GM19240 (cell line): ENCODE measurements around the gene IGF2BP3.
"Not testable (repeated sequence)": the region's sequence is repeated elsewhere in the genome, so short reads cannot be mapped to it uniquely, and the experiment has no call there.

Experiments used
- DNase-seq: peaks from one replicate; pipeline ENCODE4 v3.0.0; 2011; ENCODE audit warnings: low spot score; ENCODE audit not compliant: insufficient read length

The IGF2BP3 gene

GRCh38 chr7:23422909-23423308 lies 47.4 kb downstream of the IGF2BP3 start:
- no peak for DNase-seq

- no peak for DNase-seq
Measured at GRCh38 chr7:23422384-23422783, 47.9 kb downstream of the IGF2BP3 start.

- no peak for DNase-seq
Measured at GRCh38 chr7:23419845-23420244, 50.4 kb downstream of the IGF2BP3 start.

- DNase-seq, result no peak
Measured at GRCh38 chr7:23419160-23419559, 51.1 kb downstream of the IGF2BP3 start.

GRCh38 chr7:23418046-23418445 lies 52.2 kb downstream of the IGF2BP3 start:
- no peak for DNase-seq

GRCh38 chr7:23415198-23415597 lies 55.1 kb downstream of the IGF2BP3 start:
- no peak for DNase-seq

GRCh38 chr7:23410446-23411183 lies 59.7 kb downstream of the IGF2BP3 start:
- peak; percentile 22 for DNase-seq

GRCh38 chr7:23406564-23406963 lies 63.7 kb downstream of the IGF2BP3 start:
- not testable (repeated sequence) for DNase-seq

- no peak for DNase-seq
Measured at GRCh38 chr7:23405240-23405618, 65.1 kb downstream of the IGF2BP3 start.

- DNase-seq, result no peak
Measured at GRCh38 chr7:23404546-23405239, 65.6 kb downstream of the IGF2BP3 start.

- no peak for DNase-seq
Measured at GRCh38 chr7:23403970-23404369, 66.3 kb downstream of the IGF2BP3 start.

- DNase-seq, result not testable (repeated sequence)
Measured at GRCh38 chr7:23398090-23398489, 72.2 kb downstream of the IGF2BP3 start.

GRCh38 chr7:23397241-23397640 lies 73.0 kb downstream of the IGF2BP3 start:
- no peak for DNase-seq

GRCh38 chr7:23396222-23397015 lies 73.9 kb downstream of the IGF2BP3 start:
- DNase-seq, result no peak

GRCh38 chr7:23394488-23395171 lies 75.7 kb downstream of the IGF2BP3 start:
- DNase-seq, result no peak

GRCh38 chr7:23393636-23394035 lies 76.7 kb downstream of the IGF2BP3 start:
- no peak for DNase-seq

GRCh38 chr7:23389701-23390100 lies 80.6 kb downstream of the IGF2BP3 start:
- DNase-seq, result no peak

- DNase-seq, result no peak
Measured at GRCh38 chr7:23387583-23387982, 82.7 kb downstream of the IGF2BP3 start.

GRCh38 chr7:23385140-23385539 lies 85.2 kb downstream of the IGF2BP3 start:
- DNase-seq, result no peak

GRCh38 chr7:23383225-23383624 lies 87.1 kb downstream of the IGF2BP3 start:
- no peak for DNase-seq

GRCh38 chr7:23380961-23381360 lies 89.3 kb downstream of the IGF2BP3 start:
- DNase-seq, result no peak

GRCh38 chr7:23380556-23380955 lies 89.7 kb downstream of the IGF2BP3 start:
- DNase-seq, result no peak
